G401.6 (cell line): ENCODE data around the gene FOXI1.
"Not testable (repeated sequence)": the region's sequence is repeated elsewhere in the genome, so short reads cannot be mapped to it uniquely, and the experiment has no call there.

Source experiments
- FAIRE-seq: peaks from 2 replicates; lab custom pipeline; 2012; peaks lifted over from hg19 to GRCh38; lab: Jason Lieb, UNC

FOXI1 gene

GRCh38 chr5:170094329-170094728 lies 11.4 kb upstream of the FOXI1 start:
- not testable (repeated sequence) for FAIRE-seq

GRCh38 chr5:170095646-170096045 lies 10.1 kb upstream of the FOXI1 start:
- no peak for FAIRE-seq

GRCh38 chr5:170097934-170098333 lies 7.8 kb upstream of the FOXI1 start:
- no peak for FAIRE-seq

GRCh38 chr5:170100066-170100943 lies 5.4 kb upstream of the FOXI1 start:
- FAIRE-seq: no peak

GRCh38 chr5:170103447-170103846 lies 2.2 kb upstream of the FOXI1 start:
- FAIRE-seq: no peak

GRCh38 chr5:170104299-170104698 lies 1.4 kb upstream of the FOXI1 start:
- FAIRE-seq: no peak

- no peak for FAIRE-seq
Measured at GRCh38 chr5:170104710-170105109, 987 bp upstream of the FOXI1 start.

- FAIRE-seq: no peak
Measured at GRCh38 chr5:170107674-170108073, 2.0 kb downstream of the FOXI1 start.

GRCh38 chr5:170108266-170108785 lies 2.6 kb downstream of the FOXI1 start:
- no peak for FAIRE-seq

GRCh38 chr5:170109059-170110031 lies 3.6 kb downstream of the FOXI1 start:
- FAIRE-seq: no peak

- FAIRE-seq: no peak
Measured at GRCh38 chr5:170110403-170111087, 4.8 kb downstream of the FOXI1 start.

- no peak for FAIRE-seq
Measured at GRCh38 chr5:170111088-170111785, 5.5 kb downstream of the FOXI1 start.

- FAIRE-seq: no peak
Measured at GRCh38 chr5:170112876-170113521, 7.3 kb downstream of the FOXI1 start.

GRCh38 chr5:170113522-170113900 lies 7.8 kb downstream of the FOXI1 start:
- no peak for FAIRE-seq

GRCh38 chr5:170114271-170114670 lies 8.6 kb downstream of the FOXI1 start:
- FAIRE-seq: no peak

GRCh38 chr5:170115925-170116324 lies 10.2 kb downstream of the FOXI1 start:
- no peak for FAIRE-seq

- FAIRE-seq: no peak
Measured at GRCh38 chr5:170117736-170118135, 12.0 kb downstream of the FOXI1 start.

GRCh38 chr5:170120576-170120975 lies 14.9 kb downstream of the FOXI1 start:
- FAIRE-seq: no peak

- FAIRE-seq: no peak
Measured at GRCh38 chr5:170121321-170121720, 15.6 kb downstream of the FOXI1 start.

- no peak for FAIRE-seq
Measured at GRCh38 chr5:170126061-170126460, 20.4 kb downstream of the FOXI1 start.

GRCh38 chr5:170126626-170127025 lies 20.9 kb downstream of the FOXI1 start:
- FAIRE-seq: no peak
